ENCODE measurements around the gene GRM2. TPM values are rescaled to one million over a fixed set of nuclear protein-coding genes. Genes with fewer than 3 reads are reported as not detected.
"Not testable (repeated sequence)": the region's sequence is repeated elsewhere in the genome, so short reads cannot be mapped to it uniquely, and the experiment has no call there.

Gene GRM2
- total RNA-seq, 1 donor from 2014 or later: 0.49 TPM

GRCh38 chr3:51735950-51736349 lies 29.1 kb downstream of the GRM2 start:
- ATAC-seq: no peak
- intact Hi-C loops (cut with DNase I): no loop called here

GRCh38 chr3:51739110-51739509 lies 32.2 kb downstream of the GRM2 start:
- ATAC-seq: no peak
- Histone ChIP-seq H3K27ac (no peak overlapping the region), H3K4me1 (no peaks in the 10 kb centered on the region), H3K27me3 (peaks cover 5% of the 10 kb centered on the region), H3K36me3 (no peaks in the 10 kb centered on the region), H3K9me3 (no peaks in the 10 kb centered on the region), H3K4me3 (no peak overlapping the region)
- intact Hi-C loops (cut with DNase I): no loop called here
- TF ChIP-seq CTCF (IDR thresholded peaks at IDR 0.05): no peak
- DNase-seq: no peak

More at GRCh38 chr3:51735950-51736349, 29.1 kb downstream of the GRM2 start:
- H3K4me3 ChIP-seq: no peak overlapping the region
- no peaks in the 10 kb centered on the region for H3K4me1 ChIP-seq
- TF ChIP-seq CTCF (IDR thresholded peaks at IDR 0.05): no peak
- no peaks in the 10 kb centered on the region for H3K36me3 ChIP-seq
- H3K9me3 ChIP-seq: no peaks in the 10 kb centered on the region
- peaks cover 7% of the 10 kb centered on the region for H3K27me3 ChIP-seq
- no peak overlapping the region for H3K27ac ChIP-seq
- DNase-seq: no peak

- H3K36me3 ChIP-seq; H3K4me1 ChIP-seq; H3K9me3 ChIP-seq; H3K27ac ChIP-seq; H3K27me3 ChIP-seq; intact Hi-C loops (cut with DNase I); DNase-seq; ATAC-seq; H3K4me3 ChIP-seq: not testable (repeated sequence)
Measured at GRCh38 chr3:51742320-51742719, 35.5 kb downstream of the GRM2 start.

GRCh38 chr3:51742978-51743377 lies 36.1 kb downstream of the GRM2 start:
- intact Hi-C loops (cut with DNase I); H3K27ac ChIP-seq; ATAC-seq; H3K4me3 ChIP-seq; H3K27me3 ChIP-seq; DNase-seq; H3K9me3 ChIP-seq; H3K4me1 ChIP-seq; H3K36me3 ChIP-seq: not testable (repeated sequence)

- no peak for ATAC-seq
- intact Hi-C loops (cut with DNase I): no loop called here
Measured at GRCh38 chr3:51747840-51748239, 41.0 kb downstream of the GRM2 start.

GRCh38 chr3:51748327-51748726 lies 41.5 kb downstream of the GRM2 start:
- DNase-seq (no peak), ATAC-seq (no peak)
- no peaks in the 10 kb centered on the region for H3K27me3 ChIP-seq
- no peaks in the 10 kb centered on the region for H3K9me3 ChIP-seq
- no peak overlapping the region for H3K4me3 ChIP-seq
- intact Hi-C loops (cut with DNase I): no loop called here
- H3K27ac ChIP-seq: no peak overlapping the region
- TF ChIP-seq CTCF (IDR thresholded peaks at IDR 0.05): no peak
- no peaks in the 10 kb centered on the region for H3K4me1 ChIP-seq
- H3K36me3 ChIP-seq: no peaks in the 10 kb centered on the region

More at GRCh38 chr3:51747840-51748239, 41.0 kb downstream of the GRM2 start:
- Histone ChIP-seq H3K36me3 (no peaks in the 10 kb centered on the region), H3K27ac (no peak overlapping the region), H3K9me3 (no peaks in the 10 kb centered on the region), H3K4me3 (no peak overlapping the region), H3K27me3 (no peaks in the 10 kb centered on the region), H3K4me1 (no peaks in the 10 kb centered on the region)
- DNase-seq: no peak
- no peak for TF ChIP-seq CTCF (IDR thresholded peaks at IDR 0.05)

GRCh38 chr3:51750878-51751277 lies 44.0 kb downstream of the GRM2 start:
- Histone ChIP-seq H3K36me3 (no peaks in the 10 kb centered on the region), H3K4me3 (no peak overlapping the region), H3K4me1 (no peaks in the 10 kb centered on the region), H3K27ac (no peak overlapping the region), H3K9me3 (no peaks in the 10 kb centered on the region), H3K27me3 (no peaks in the 10 kb centered on the region)
- DNase-seq (no peak), ATAC-seq (no peak)
- TF ChIP-seq CTCF (IDR thresholded peaks at IDR 0.05): no peak
- intact Hi-C loops (cut with DNase I): no loop called here

Data from upper lobe of right lung (tissue), 1 donor.